ENCODE measurements around the gene PRXL2B. TPM values are rescaled to one million over a fixed set of nuclear protein-coding genes. Genes with fewer than 3 reads are reported as not detected.

Gene PRXL2B, protein sequence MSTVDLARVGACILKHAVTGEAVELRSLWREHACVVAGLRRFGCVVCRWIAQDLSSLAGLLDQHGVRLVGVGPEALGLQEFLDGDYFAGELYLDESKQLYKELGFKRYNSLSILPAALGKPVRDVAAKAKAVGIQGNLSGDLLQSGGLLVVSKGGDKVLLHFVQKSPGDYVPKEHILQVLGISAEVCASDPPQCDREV
- total RNA-seq (2022; extraction: Qiagen RNA extraction; ENCODE audit: low read depth), result 15.9 to 22.1 TPM (median 19.3 TPM) in 5 replicates

DNA sequence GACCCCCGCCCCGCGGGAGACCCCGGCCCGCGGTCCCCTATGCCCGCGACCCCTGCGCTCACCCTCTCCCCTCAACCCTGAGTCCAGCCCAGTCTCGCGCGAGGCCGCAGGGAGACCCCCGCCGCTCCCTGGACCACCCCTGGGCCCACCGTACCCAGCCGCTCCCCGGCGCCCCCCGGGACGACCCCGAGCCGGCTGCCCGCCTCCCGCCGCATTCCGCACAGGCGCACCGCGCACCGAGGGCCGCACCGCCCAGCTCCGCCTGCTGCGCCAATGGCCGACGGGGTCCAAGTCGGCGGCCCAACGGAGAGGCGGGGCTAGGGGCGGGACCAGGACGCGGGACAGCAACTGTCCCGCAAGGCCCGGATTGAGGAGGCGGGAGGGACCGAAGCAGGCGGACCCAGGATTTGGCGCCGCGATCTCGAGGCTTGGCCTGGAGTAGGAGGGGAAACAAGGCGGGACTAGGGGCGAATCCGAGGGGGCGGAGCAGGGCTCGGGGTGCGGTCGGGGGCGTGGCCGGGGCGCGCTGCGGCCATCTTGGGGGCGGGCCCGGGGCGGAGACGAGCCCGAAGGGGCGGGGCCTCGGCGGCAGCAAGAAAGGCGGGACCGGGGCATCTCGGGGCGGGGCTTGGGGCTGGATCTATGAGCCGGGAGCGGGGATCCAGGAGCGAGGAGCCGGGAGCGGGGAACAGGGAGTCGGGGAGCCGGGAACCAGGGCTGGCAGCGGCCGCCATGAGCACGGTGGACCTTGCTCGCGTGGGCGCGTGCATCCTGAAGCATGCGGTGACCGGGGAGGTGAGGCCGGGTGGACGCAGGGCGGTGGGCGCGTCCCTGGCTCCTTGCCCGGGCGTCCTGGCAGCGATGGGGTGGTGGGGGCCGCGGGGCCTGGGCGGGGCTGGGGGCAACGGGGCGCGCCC, at the start of gene PRXL2B:
Gene PRXL2B (plus strand): TSS at position 624 of the 917 bp plus-strand sequence. CDS start 109 bp downstream, at position 733.

DNA sequence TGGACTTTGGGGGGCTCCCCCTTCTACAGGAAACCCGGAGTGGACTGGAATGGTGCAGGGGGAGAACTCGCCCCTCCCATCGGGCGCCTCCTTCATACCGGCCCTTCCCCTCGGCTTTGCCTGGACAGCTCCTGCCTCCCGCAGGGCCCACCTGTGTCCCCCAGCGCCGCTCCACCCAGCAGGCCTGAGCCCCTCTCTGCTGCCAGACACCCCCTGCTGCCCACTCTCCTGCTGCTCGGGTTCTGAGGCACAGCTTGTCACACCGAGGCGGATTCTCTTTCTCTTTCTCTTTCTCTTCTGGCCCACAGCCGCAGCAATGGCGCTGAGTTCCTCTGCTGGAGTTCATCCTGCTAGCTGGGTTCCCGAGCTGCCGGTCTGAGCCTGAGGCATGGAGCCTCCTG, 30.3 kb upstream of the PRXL2B start, which contains the start of gene TNFRSF14:
Gene TNFRSF14 (plus strand): TSS at position 95 of the 401 bp plus-strand sequence. CDS start 294 bp downstream, at position 389.

DNA sequence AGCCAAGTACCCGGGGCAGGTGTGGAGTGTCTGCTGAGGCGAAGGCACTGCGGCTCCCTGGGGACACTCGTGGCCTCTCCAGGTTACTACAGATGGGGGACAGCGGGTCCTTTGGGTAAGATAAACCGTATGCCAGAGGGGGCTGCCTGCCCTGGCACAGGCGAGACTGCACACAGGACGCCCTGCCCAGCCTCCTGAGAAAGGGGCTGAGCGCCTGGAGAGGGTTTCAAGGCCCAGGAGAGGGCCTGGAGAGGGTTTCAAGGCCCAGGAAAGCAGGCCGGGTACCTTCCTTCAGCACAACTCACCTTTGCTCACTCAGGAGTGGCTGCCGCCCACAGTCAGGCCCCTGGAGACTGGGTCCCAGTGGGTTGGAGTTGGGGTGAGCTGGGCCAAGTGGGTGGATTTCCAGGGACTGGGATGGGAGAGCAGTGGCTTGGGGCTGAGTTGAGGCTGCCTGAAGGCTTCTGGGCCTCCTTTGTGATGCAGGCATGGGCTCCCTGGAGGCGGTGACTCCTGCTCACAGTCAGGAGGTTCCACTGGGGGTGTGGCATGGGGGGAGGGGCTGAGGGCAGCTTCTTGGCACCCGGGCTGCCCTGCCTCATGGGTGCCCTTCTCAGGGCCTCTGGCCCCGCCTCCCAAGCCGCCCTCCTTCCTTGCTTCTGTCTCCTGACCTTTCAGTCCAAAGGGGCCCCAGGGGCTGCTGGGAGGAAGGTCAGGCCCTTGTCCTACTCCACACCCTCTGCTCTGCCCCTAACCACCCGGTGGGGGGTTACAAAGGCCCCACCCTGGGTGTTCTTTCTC, 46.2 kb downstream of the PRXL2B start, which contains the start of gene MMEL1:
Gene MMEL1 (minus strand): TSS at position 456 of the 801 bp plus-strand sequence. CDS start 3,532 bp downstream, outside the sequence.

Other genes starting within 250 kb of the PRXL2B start
- 5.6 to 7.3 TPM (median 6.3 TPM) in 5 replicates for gene MORN1, start 195.2 kb upstream of the PRXL2B start, total RNA-seq (2022; extraction: Qiagen RNA extraction; ENCODE audit: low read depth)
- gene RER1, start 194.9 kb upstream of the PRXL2B start, total RNA-seq (2022; extraction: Qiagen RNA extraction; ENCODE audit: low read depth), result 91.9 to 132 TPM (median 121 TPM) in 5 replicates
- gene PEX10, start 174.2 kb upstream of the PRXL2B start, total RNA-seq (2022; extraction: Qiagen RNA extraction; ENCODE audit: low read depth), result 17.7 to 23.7 TPM (median 20.8 TPM) in 5 replicates
- gene PLCH2, start 110.5 kb upstream of the PRXL2B start, total RNA-seq (2022; extraction: Qiagen RNA extraction; ENCODE audit: low read depth), result 0.15 to 0.41 TPM (median 0.34 TPM) in 5 replicates
- 9.2 to 12.0 TPM (median 9.9 TPM) in 5 replicates for gene PANK4, start 60.2 kb upstream of the PRXL2B start, total RNA-seq (2022; extraction: Qiagen RNA extraction; ENCODE audit: low read depth)
- gene HES5, start 56.5 kb upstream of the PRXL2B start, total RNA-seq (2022; extraction: Qiagen RNA extraction; ENCODE audit: low read depth), result not detected in 5 replicates
- gene TNFRSF14, start 30.4 kb upstream of the PRXL2B start, total RNA-seq (2022; extraction: Qiagen RNA extraction; ENCODE audit: low read depth), result 0.08 to 0.22 TPM (median 0.16 TPM) in 4 of 5 replicates, not detected in the other
- gene MMEL1, start 46.2 kb downstream of the PRXL2B start, total RNA-seq (2022; extraction: Qiagen RNA extraction; ENCODE audit: low read depth), result 0.11 to 0.35 TPM in 2 of 5 replicates, not detected in the others
- 0.03 to 0.08 TPM (median 0.05 TPM) in 5 replicates for gene TTC34, start 214.9 kb downstream of the PRXL2B start, total RNA-seq (2022; extraction: Qiagen RNA extraction; ENCODE audit: low read depth)